ENCODE measurements around the gene PHTF2.

- TF ChIP-seq EZH2 (IDR thresholded peaks at IDR 0.05; ENCODE audit: borderline replicate concordance, low read depth, low read length, severe bottlenecking): no peak
- TF ChIP-seq CTCF (IDR thresholded peaks at IDR 0.05; ENCODE audit: extremely low read depth in 1 of 2, insufficient read depth in 1 of 2, low read depth in 1 of 2, low read length in 2 of 2): no peak
- no peak for TF ChIP-seq POLR2A (IDR thresholded peaks at IDR 0.05; ENCODE audit: low read depth, low read length)
These were observed 90.4 kb downstream of the PHTF2 start for GRCh38 chr7:77888998-77889397.
